Smooth muscle cell of the brain vasculature (primary cell): ENCODE data around the gene C19orf18.
A peak's percentile ranks its signal among the peaks of the same experiment; 100 is the strongest.
"Not testable (repeated sequence)": the region's sequence is repeated elsewhere in the genome, so short reads cannot be mapped to it uniquely, and the experiment has no call there.

Experiments
- DNase-seq: peaks from one replicate; pipeline ENCODE4 v3.0.0-alpha.2; 2012; ENCODE audit warnings: low read depth, low spot score

Gene C19orf18

DNA sequence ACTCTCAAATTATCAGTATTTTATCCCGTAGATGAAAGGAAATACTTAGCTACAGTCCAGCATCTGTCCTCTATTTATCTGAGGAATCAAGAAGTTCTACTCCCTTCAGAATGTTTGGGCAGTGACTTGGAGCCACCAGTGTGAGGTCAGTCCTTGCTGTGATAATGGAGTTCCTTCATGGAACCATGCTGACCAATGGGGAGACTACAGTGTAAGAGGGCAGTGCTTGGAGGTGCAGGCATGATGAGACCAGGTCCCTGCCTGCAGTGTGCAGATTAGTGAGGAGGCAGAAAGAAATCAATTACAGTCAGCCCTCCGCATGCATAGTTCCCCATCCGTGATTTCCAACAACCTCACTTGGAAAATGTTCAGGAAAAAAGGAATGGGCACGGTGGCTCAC is at the start of gene C19orf18:
Gene C19orf18, minus strand, starts transcription at position 101 of the 400 bp plus-strand sequence. CDS start 102 bp downstream, outside the sequence.
- no peak for DNase-seq

DNA sequence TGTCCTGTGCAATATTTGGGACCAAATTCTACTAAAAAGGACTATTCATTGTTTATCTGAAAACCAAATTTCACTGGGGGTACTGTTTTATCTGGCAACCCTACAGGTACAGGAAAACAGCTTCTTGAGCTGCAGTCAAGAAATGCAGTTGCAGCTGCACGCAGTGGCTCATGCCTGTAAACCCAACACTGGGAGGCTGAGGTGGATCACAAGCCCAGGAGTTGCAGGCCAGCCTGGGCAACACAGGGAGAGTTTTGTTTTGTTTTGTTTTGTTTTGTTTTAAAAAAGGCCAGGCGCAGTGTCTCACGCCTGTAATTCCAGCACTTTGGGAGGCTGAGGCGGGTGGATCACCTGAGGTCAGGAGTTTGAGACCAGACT is 47.9 kb upstream of the C19orf18 start:
- DNase-seq, result no peak

DNA sequence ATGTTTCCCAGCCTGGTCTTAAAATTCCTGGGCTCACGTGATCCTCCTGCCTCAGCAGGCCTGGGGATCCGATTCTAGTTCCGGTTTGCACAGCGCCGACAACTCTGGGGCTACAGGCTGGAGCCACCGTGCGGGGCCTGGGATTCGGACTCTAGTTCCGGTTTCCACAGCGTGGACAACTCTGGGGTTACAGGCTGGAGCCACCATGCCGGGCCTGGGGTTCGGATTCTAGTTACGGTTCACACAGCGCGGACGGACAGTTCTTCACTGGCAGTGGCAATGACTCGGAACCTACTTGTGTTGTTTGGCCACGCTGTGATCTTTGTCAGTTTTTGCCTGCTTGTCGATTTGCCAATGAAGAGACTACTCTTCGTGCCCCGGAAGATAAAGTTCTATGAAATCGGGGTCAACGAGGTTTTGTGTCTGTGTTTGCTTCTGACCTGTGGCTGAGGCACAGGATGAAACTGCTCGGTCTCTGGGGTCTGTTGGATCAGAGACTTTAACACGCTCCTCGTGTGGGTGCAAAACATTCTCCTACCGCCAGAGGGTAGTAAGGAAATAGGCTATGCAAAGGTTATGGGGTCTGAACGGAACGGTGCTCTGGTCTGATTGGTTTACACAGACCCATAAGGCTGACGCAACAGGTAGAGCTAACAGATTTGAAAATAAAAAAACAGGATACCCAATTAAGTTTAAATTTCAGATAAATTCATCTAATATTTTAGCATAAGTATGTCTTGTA is 47.4 kb upstream of the C19orf18 start:
- DNase-seq, result no peak

DNA sequence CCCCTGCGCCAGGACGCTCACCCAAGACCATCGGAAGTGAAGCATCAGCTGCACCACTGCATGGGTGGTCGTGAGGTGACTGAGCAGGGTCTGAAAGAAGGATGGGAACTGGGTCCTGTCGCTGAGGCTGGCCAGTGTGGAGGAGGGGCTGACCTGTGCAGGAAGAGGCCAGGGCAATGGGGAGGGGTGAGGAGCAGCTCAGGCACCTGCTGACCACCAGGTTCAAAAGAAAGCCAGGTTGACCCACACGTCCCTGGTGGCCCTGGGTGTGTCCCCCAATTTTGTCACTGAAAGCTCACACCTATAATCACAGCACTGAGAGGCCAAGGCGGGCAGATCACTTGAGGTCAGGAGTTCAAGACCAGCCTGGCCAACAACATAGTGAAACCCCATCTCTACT is 45.8 kb upstream of the C19orf18 start:
- no peak for DNase-seq

DNA sequence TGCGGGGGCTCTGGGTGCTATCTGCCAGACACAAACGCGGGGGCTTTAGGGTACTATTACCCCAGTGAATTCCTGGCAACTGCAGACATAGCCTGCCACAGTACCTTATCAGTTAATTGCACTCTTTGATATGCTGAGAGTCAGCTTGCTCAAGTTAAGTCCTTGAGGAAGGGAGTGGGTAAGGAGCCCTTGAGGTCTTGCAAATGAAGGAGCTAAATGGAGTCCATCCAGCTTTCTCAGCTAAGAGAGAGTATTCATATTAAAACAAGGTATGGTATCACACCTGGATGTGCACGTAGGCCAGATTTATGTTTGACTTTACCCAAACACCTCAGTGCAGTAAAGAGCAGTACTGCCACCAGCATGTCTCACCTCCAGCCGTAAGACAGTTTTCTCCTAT is 39.8 kb upstream of the C19orf18 start:
- no peak for DNase-seq

DNA sequence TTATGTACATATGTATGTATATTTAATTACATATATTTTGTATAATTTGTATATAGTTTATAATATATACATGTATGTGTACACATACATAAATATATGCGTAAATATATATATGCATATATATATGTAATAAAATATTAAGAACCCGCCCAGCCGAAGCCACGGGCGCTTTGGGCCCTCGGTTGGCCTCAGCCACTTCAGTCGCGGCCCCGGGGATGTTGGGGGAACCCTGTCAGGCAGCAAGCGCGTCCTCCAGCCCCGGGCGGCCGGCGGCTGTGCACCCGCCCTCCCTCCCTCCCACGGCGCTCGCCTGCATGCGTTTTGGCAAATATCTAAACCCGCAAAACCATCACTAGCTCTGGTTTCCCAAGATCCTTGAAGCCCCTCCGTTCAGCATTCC is 36.2 kb upstream of the C19orf18 start:
- no peak for DNase-seq

DNA sequence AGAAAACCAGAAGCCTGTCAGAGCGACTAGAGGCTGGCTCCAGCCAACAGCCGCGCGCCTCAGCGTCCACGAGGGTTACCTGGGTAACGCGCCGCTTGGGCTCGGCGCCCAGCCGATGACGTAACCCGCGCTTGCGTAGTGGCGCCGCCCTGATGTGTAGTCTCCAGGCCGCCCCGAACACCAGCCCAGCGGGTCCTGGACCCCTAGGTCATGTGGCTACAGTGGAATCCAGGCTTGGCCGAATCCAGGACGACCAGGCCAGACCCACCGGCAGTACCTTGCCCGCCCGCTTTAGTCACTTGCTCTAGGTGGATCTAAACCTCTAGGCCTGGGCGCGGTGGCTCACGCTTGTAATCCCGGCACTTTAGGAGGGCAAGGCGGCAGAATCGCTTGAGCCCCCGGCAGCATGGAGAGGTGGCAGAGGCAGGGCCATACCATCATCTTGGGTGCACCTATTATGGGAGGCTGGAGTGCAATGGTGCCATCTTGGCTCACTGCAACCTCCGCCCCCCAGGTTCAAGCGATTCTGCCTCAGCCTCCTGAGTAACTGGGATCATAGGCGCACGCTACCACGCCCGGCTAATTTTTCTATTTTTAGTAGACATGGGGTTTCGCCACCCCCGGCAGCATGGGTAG is 35.5 kb upstream of the C19orf18 start:
- DNase-seq, result peak; percentile 44

DNA sequence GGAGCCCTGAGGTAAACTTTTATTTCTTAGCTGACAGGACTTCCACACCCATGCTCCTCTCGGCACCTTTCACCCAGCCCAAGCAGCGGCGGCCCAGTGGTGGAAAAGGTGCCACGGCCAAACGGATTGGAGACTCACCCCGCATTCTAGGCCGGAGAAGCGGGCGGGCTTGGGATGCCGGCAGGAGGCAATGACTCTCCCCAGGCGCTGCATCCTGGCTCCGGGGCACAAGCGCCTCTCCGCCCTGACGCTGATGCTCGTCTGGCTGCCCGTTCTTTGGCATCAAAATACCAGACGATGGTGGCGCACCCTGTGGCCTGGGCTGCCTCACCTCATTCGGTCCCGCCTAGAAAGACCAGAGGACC is 34.9 kb upstream of the C19orf18 start:
- DNase-seq, result no peak

DNA sequence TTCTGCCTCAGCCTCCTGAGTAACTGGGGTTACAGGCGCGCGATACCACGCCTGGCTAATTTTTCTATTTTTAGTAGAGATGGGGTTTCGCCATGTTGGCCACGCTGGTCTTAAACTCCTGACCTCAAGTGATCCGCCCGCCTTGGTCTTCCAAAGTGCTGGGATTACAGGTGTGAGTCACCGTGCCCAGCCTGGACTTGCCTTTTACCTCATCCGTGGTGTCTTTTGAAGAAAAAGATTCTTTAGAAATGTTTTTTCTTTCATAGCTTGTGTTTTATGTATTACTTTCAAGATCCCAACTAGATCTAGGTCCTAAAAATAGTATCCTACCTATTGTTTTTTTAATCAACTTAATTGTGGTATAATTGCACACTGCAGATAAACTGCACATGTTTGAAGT is 34.5 kb upstream of the C19orf18 start:
- DNase-seq, result not testable (repeated sequence)

DNA sequence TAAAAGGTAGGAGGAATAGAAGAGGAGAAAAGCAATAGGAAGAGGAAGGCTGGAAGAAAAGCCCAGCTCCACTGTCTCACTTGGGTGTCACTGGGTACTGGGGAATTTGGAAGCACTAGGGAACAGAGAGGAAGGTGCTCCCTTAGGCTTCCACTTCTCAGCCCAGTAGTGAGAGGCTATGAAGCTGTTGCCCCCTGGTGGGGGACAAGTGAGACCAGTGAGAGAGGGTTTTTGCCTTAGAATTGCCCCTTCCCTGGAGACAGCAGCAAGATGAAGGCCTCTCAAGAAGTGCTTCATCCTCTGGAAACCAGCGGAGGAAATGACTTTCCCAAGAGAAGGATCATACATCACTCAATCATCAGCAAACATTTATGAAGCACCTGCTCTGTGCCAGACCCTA is 33.0 kb upstream of the C19orf18 start:
- DNase-seq, result no peak

DNA sequence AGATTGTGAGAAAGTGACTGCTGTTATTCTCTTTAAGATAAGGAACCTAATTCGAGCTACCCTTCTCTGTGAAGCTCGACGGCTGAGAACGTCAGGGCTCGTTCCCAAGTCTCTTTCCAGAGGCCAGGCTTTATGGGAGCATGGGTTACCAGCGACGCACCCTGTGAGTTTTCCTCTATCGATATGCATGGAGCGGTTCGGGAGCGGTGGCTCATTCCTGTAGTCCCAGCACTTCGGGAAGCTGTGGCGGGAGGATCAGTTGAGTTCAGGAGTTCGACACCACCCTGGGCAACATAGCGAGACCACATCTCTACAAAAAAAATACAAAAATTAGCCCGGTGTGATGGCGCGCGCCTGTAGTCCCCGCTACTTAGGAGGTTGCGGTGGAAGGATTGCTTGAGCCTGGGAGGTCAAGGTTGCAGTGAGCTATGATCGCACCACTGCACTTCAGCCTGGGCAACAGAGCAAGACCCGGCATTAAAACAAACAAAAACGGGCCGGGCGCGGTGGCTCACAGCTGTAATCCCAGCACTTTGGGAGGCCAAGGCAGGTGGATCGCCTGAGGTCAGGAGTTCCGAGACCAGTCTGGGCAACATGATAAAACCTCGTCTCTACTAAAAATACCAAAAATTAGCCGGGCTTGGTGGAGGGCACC is 29.0 kb upstream of the C19orf18 start:
- DNase-seq, result no peak

DNA sequence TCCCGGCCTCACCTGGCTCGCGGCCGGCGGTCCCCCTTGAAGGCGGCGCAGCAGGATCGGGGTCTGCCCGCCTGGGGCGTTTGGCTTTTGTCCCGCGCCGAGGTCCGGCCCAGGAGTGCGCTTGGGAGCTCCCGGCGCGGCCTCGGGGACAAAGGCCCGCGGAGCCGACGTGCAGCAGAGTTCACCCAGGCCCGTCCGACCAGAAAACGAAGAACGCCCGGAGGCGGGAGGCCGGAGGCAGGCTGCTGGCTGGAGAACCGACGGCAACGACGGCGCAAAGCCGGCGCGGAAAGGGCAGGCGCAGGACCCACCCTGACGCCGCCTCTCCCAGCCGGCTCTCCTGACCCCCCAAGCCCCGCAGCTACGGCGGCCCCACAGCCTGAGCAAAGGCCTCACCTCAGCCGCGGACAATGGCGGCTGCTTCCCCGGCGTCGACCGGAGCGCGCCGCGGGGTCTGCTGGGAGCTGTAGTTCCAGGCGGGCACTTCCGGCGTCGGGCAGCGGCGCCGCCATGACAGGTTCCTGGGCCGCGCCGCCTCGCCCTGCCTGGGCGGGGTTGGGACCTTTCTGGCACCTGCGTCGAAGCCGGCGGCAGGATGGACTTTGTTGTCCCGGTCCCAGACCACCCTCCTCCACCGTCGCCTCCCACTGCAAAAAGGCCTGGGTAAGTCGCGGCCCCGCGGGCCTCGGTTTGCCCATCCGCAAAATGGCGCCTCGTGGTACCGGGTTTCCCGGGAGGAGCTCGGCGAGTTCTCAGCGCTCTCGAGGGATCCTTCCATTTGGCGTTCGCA is 28.2 kb upstream of the C19orf18 start, which contains the start of gene ZNF606:
Gene ZNF606, minus strand, starts transcription at position 437 of the 790 bp plus-strand sequence. CDS start 1,501 bp downstream, outside the sequence.
- peak; percentile 61 for DNase-seq

DNA sequence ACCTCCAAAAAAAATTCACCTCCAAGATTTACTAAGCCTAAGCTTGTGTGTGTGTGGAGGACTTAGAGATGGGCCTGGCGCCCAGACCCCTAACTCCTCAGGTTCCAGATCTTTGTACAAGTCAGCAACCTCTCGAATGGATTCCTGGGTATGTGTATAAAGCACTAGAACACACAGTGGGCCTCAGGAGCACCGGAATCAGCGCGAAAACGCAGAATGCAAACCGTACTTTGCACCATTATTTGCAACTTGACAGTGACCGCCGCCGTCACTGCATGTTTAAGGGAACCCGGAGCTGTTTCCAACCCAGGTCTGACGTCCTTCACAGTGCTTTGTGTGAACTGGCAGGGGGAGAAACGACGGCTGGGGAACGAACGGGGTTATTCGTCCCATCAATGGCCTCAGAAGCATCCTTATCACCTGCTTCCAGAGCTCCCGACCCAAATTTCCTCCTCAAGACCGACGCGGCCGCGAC is 27.6 kb upstream of the C19orf18 start:
- no peak for DNase-seq

DNA sequence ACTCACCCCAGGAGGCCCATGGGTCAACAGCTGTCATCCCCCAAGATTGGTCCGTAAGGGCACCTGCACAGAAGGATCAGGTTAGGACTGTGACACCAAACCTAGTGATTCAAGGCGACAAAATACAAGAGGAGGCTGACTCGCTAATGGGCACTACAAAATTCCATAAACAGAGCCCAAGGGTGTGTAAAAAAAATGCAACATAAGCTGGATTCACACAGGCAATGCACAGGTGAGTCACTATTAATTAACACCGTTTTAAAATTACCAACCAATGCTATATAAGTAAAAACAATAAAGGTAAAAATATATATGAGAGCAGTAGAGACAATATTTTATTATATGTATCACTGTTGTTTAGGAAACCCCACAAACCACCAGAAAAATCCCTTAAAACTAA is 26.3 kb upstream of the C19orf18 start:
- DNase-seq, result no peak

DNA sequence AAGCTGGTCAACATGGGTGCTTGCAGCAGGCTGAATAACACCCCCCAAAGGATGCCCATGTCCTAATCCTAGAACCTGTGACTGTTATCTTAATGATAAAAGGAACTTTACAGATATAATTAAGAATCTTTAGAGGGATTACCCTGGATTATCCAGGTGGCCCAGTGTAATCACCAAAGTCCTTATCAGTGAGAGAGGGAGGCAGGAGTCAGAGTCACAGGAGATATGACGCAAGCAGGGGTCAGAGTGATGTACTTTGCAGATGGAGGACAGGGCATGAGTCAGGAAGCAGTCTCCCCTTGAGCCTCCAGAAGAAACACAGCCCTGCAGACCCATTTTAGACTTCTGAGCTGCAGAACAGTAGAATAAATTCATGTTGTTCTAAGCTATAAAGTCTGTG is 18.5 kb upstream of the C19orf18 start:
- no peak for DNase-seq

DNA sequence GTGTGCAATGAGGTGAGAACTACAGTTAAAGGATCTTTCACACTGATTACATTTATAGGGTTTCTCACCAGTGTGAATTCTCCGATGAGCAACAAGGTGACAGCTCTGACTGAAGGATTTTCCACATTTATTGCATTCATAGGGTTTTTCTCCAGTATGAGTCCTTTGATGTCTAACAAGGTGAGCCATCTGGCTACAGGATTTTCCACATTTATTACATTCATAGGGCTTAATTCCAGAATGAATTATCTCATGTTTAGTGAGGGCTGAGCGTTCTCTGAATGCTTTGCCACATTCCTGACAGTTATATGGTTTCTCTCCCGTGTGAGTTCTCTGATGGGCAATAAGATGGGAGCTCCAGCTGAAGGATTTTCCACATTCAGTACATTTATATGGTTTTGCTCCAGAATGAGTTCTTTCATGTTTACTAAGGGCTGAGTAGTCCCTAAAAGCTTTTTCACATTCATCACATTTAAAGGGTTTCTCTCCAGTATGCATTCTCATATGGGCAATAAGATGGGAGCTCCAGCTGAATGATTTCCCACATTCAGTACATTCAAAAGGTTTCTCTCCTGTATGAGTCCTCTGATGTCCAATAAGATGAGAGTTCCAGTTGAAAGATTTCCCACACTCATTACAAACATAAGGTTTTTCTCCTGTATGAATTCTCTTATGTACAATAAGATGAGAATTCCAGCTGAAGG is 4.4 kb upstream of the C19orf18 start:
- no peak for DNase-seq

DNA sequence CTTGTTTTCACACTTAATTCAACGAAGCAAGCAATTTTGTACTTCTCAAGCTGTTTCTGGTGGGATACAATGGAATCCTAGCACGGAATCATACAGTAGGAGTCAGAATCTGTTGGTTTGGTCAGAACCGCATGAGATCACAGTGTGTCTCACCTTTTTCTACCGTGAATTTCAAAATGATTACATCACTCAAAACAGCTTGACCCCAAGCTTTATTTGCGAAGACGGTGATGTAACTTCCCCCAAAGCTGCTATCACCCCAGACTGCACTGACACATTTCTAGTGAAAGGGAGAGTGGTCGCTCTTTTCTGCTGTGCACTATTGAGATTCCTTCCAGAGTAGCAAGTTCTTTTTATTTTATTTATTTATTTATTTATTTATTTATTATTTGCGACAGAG is 9.6 kb downstream of the C19orf18 start:
- no peak for DNase-seq

DNA sequence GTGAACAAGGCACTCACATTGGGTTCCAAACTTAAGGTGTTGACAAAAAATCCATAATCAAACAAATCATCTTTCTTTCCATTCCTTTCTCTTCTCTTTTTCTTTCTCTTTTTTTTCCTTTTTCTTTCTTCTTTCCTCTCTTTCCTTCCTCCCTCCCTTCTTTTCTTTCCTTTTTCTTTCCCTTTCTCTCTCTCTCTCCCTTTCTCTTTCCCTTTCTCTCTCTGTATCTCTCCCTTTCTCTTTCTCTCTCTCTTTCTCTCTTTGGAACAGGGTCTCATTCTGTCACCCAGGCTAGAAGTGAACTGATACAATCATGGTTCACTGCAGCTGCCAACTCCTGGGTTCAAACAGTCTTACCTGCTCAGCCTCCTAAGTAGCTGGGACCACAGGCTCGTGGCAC is 12.5 kb downstream of the C19orf18 start:
- DNase-seq, result no peak

DNA sequence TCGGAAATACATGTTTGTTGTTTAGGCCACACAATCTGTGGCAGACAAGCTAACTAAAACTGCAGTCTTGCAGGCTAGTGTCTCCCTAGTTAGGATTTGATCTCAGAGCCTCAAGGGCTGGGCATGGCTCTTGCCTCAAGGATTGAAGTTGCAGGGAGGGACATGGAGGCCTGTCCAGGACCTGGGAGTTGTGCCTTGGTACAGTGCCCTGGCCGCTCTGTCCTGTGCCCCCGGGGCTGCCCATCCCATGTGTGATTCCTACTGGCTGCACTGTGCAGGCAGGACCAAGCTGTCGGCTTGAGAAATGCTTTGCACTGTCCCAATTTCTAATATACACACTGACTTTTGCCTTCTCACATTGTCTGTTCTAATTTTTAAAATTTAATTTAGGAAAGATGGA is 19.3 kb downstream of the C19orf18 start:
- DNase-seq, result no peak

DNA sequence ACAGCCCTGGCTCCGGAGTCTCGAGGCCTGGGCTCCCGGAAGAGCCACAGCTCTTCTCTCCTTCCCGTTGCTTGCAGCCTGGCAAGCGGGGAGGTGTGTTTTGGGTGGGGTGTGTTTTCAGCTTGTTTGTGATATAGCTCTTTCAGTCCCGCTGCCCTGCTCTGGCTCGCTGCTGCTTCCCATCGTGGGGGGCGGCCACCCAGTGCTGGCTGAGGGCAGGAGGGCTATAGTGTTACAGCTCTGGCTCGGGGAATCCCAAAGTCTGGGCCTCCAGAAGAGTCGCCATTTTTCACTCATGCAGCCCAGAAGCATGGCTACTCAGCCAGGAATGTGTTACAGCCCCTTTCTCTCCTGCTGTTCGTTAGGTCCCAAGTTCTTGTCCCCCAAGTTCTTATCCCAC is 24.6 kb downstream of the C19orf18 start:
- no peak for DNase-seq

DNA sequence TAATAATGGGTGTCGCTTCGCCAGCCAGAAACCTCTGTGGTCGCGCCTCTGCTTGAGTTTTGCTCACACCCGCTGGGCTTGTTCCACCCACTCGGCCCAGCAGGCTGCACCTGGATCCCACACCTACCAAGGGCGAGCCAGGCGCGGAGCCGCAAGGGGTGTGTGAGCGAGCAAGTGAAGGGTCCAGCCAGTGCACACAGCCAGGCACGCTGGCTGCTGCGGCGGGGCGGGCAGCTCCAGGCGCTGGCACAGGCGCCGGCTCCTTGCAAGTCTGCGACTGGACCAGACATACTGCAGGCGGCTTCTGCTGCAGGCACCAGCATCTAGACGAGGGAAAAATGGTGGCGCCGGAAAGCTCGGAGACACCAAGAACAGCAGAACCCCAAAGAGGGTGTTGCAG is 25.0 kb downstream of the C19orf18 start:
- no peak for DNase-seq
